ENCODE results near the gene NPLOC4.

NPLOC4 gene

DNA sequence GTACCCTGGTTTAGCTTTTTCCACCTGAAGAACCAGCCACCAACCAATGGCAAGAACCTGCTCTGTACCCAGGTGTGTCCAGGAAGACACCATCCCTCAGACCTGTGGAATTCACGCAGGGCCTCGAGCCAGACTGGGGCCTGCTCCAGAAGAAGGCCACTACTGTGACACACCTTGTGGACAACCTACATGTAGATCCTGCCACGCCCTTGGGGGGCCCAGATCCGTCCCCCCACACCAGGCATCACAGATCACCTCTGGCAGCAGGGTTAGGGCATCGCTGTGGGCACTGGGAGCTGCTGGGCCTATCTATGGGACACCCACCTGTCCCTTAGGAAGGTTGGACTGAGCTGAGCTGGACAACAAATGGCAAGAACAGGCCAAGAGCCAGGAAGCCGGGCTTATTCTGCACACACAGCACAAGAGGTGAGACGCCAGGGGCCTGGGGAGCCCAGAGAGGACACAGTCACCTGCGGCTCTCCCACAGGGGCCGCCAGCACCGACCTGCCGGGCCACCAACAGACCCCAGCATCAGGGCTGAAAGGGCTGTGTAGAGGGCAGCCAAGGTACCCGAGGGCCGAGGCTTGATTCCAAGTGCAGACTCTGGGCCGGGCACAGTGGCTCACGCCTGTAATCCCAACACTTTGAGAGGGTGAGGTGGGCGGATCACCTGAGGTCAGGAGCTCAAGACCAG lies 92.5 kb downstream of the NPLOC4 start:
- DNase-seq: no peak

DNA sequence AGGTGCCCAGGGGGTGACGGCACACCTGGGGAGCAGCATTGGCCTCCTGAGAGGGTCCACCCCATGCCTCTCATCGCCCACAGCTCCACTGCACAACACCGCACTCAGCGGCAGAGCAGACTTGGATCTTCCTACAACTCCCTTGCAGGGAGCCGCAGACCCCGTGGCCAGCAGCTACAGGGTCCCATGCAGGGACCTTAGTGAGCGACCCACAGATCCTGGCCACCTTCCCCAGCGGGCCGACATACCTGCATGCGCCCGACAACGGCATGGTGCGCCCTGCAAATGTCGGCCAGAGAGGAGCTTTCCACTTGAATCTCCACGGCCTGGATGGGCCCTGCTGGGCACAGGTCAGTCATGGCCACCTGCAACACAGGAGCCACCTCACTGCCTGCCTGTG lies 93.2 kb downstream of the NPLOC4 start:
- no peak for DNase-seq

DNA sequence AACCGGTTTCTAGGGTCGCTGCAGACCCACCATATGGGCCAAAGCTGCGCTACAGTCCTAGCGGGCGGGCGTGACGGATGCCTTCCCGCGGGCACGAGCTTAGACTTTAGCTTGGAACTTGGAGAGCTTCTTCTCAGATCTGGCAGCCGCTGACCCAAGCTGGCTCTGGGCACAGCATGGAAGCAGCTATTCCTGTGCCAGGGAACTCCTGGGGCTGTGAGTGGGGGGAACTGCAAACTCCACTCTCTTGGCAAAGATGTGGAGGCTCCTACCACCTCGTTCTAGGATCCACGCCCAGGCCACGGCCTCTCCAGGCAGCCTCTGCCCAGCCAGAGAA lies 93.6 kb downstream of the NPLOC4 start:
- no peak for DNase-seq

DNA sequence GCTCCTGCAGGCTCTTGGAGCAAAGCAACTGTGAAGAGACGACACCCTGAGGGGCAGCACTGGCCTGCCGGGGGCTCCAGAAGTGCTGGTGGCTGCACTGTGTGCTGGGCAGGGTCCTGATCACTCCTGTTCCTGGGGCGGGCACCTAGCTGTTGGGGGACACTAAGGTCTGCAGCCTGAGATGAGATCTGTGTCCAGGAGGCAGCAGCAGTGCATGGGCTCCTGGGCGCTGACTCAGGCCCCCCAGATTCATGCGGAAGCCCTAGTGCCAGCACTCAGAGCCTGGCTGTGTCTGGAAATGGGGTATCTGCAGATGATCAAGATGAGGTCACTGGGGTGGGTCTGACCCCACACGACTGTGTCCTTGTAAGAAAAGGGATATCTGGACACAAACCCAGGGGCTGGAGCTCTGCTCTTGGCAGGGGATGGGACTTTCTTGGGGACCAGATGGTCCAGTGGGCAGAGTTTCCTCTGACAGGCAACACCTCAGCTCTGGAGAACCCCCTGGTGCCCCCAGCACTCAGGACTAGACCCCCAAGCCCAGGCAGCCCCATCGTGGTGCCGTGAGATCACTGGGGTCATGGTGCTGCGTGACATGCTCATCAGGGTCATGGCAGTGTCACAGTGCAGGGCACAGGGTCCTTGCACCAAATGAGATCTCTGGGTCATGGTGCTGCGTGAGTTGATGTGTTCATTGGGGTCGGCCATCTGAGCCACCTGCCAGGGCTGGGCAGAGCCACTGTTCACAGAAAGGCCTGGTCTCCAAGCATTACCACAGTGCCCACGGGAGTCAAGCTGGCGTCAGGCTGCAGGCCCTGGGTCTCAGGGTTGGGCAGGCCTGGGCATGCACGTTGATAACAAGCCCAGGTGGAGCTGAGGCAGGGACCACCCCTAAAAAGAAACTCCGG lies 94.2 kb downstream of the NPLOC4 start:
- DNase-seq: no peak

GRCh38 chr17:81541123-81541522 lies 95.8 kb downstream of the NPLOC4 start:
- no peak for DNase-seq

GRCh38 chr17:81540676-81541027 lies 96.3 kb downstream of the NPLOC4 start:
- DNase-seq: no peak

DNA sequence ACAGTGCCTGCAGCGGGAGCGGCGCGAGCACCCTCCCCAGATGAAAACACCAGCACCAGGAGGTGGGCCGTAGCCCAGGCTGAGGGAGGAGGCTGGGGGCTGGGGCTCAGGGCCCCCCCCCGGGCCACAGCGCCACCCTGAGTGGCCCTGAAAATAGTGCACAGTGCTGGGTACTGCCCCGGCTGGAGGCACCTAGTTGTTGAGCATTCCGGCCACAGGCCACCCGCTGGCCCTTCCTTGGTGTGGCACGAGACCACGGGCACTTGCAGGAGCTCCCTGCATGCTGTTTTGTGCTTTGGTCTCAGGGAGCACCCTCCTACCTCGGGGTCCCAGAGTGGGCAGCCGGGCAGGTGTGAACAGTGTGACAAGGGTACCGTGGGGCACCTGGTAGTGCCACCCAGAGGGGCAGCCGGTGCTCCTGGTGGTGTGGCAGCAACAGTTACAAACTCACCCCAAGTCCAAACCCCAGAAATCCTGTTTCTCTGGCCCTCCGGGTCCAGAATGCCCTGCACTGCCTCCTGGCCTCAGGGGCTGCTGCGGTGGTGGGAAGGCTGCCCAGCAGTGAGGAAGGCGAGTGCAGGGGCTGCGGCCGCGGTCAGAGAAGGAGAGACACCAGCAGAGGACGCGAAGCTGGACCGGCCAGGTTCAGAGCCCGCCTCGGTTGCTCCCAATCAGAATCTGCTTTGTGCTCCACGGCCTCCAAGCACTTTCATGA lies 96.8 kb downstream of the NPLOC4 start:
- no peak for DNase-seq

DNA sequence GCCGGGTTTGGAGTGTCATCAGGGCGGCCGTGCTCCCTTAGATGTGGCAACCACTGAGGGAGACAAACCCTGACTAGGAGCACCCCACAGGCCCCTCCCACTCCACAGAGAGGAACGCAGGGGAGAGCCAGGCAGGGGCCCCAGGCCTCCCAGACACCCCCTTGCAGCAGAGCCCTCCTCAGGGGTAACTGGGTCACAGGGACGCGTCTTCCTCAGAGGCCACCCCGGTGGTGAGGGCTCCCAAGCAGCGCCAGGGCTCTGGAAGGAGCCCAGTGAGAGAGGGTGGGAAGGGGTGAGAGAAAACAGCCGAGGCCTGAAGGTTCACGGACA lies 97.4 kb downstream of the NPLOC4 start:
- no peak for DNase-seq

DNA sequence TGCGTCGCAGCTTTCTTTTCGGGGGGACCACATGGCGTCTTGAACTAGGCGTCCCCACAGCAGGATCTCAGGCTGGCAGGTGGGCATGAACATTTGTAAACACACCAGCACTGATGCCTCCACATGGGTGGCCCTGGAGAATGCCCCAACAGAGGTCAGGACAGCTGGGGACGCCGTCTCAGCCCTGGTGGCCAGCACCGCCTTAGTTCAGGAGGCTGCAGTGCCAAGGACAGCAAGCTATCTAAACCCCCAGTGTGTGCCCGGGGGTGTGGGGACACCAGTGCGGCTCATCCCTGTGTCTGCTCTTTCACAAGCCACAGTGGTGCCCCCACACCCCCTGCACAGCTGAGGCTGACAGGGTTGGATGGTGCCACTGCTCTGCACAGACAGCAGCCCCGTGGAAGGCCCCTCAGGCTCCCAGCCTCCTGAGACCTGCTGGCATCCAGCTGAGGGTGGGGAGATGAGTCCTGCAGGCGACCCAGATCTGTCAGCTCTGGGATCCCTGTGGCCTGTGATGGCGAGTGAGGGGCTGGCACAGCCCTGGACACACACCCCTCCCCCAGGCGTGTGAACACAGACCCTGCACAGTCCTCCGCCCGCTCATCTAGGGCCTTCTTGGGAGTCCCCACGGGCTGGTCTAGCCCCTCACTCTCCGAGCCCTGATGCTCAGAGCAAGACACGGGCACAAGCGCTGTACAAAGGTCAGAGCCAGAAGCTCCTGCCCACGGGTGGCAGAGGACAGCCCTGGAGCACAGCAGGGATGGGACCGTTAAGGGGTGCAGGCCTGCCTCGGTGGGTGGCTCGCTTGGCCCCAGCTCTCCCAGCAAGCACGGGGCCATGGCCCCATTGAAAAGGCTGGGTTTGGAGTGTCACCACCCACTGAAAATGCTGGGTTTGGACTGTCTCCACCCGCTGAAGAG lies 98.0 kb downstream of the NPLOC4 start:
- DNase-seq: no peak

DNA sequence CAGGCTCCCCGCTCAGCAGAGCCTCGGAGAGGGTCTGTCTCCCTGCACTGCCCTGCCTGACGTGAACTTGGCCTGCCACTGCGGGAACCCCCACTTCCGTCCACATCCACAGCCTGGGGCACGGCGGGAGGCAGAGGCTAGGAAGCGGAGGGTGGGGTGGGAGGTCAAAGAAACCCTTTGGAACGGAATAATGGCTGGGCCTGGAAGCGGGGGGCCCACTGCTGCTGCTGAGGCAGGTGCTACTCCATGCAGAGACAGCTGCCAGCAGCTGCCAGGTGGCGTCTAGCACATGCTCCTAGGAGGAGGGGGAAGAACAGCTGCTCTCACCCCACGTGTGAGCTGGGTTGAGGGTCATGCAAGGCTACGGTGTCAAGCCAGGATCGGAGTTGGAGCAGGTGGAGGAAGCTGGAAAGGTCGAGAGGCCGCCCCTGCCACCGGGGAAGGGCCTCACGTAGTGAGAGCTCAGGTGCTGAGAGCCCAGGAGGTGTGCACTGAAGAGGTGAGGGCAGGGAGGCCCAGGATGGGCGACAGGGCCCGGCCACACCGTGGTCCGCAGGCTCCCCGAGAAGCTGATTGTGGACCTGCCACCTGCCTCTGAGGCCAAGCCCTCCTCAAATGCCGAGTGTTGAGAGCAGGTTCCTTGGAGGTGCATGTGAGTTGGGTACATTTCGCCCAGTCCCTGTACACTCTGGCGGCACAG lies 98.9 kb downstream of the NPLOC4 start:
- no peak for DNase-seq

GRCh38 chr17:81537343-81537855 lies 99.5 kb downstream of the NPLOC4 start:
- DNase-seq: no peak

GRCh38 chr17:81536299-81537290 lies 100.3 kb downstream of the NPLOC4 start:
- DNase-seq: no peak

DNA sequence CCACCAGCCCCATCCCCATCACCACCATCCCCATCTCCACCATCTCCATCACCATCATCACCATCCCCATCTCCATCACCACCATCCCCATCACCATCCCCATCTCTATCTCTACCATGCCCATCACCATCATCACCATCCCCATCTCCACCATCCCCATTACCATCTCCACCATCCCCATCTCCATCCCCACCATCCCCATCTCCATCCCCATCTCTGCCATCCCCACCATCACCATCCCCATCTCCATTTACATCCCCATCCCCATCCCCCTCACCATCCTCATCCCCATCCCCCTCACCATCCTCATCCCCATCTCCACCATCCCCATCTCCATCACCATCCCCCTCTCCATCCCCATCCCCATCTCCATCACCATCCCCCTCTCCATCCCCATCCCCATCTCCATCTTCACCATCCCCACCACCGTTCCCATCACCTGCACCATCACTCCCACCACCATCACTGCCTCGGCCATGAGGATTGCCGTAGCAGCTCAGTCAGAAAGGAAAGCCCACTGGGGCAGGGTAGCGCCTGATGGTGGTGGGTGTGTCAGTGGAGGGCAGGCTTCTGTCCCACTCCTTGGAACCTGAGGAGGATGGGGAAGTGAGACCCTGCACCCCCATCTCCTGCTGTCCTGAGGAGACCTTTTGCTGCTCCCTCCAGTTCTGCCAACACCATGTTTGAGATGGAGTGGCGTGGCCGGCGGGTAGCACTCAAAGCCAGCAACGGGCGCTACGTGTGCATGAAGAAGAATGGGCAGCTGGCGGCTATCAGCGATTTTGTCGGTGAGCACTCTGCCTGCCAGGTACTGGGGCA lies 101.2 kb downstream of the NPLOC4 start:
- DNase-seq: no peak

DNA sequence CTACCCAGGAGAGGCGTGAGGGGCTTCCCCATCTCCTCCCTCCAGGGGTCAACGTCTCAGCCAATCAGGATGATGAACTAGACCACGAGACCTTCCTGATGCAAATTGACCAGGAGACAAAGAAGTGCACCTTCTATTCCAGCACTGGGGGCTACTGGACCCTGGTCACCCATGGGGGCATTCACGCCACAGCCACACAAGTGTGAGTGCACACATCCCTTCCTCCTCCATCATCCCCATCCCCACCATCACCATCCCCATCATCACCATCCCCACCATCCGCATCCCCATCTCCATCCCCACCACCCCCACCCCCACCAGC lies 101.9 kb downstream of the NPLOC4 start:
- DNase-seq: no peak

GRCh38 chr17:81534157-81535006 lies 102.5 kb downstream of the NPLOC4 start:
- DNase-seq: no peak

- DNase-seq: no peak
Observed at GRCh38 chr17:81533339-81534141, 103.4 kb downstream of the NPLOC4 start.

- DNase-seq: no peak
Observed at GRCh38 chr17:81532490-81533287, 104.2 kb downstream of the NPLOC4 start.

All from fibroblast of upper back skin (primary cell).